Central memory CD8-positive, alpha-beta T cell (primary cell): ENCODE measurements around the gene TMPRSS3.

Source experiments
- ATAC-seq: fragments of 150-1000 bp; cut with Tn5 transposase; replicated peaks from 2 replicates; pipeline ENCODE4 v1.10.0; 2022; ENCODE audit warnings: mild to moderate bottlenecking, moderate FRiP score, moderate number of reproducible peaks; ENCODE audit not compliant: poor library complexity, severe bottlenecking; ENCODE audit errors: extremely low read depth
- DNase-seq, 2 donors: peaks; one replicate each; pipeline ENCODE4 v3.0.0; 2021; ENCODE audit warnings: low spot score in 2 of 2
- H3K27ac Mint-ChIP-seq: one replicate; pipeline ENCODE4 v1.8.0; 2022; ENCODE audit warnings: low read depth, mild to moderate bottlenecking, moderate library complexity, mixed read lengths
- H3K27me3 Mint-ChIP-seq: one replicate; pipeline ENCODE4 v1.8.0; 2022; ENCODE audit warnings: mixed read lengths
- H3K36me3 Mint-ChIP-seq: one replicate; pipeline ENCODE4 v1.8.0; 2022; ENCODE audit warnings: mild to moderate bottlenecking, moderate library complexity, mixed read lengths; ENCODE audit not compliant: insufficient read depth
- H3K4me1 Mint-ChIP-seq: one replicate; pipeline ENCODE4 v1.8.0; 2022; ENCODE audit warnings: mixed read lengths
- H3K4me3 Mint-ChIP-seq: one replicate; pipeline ENCODE4 v1.8.0; 2022; ENCODE audit warnings: mild to moderate bottlenecking, moderate library complexity, mixed read lengths
- H3K9me3 Mint-ChIP-seq: one replicate; pipeline ENCODE4 v1.8.0; 2022; ENCODE audit warnings: mixed read lengths

TMPRSS3 gene

DNA sequence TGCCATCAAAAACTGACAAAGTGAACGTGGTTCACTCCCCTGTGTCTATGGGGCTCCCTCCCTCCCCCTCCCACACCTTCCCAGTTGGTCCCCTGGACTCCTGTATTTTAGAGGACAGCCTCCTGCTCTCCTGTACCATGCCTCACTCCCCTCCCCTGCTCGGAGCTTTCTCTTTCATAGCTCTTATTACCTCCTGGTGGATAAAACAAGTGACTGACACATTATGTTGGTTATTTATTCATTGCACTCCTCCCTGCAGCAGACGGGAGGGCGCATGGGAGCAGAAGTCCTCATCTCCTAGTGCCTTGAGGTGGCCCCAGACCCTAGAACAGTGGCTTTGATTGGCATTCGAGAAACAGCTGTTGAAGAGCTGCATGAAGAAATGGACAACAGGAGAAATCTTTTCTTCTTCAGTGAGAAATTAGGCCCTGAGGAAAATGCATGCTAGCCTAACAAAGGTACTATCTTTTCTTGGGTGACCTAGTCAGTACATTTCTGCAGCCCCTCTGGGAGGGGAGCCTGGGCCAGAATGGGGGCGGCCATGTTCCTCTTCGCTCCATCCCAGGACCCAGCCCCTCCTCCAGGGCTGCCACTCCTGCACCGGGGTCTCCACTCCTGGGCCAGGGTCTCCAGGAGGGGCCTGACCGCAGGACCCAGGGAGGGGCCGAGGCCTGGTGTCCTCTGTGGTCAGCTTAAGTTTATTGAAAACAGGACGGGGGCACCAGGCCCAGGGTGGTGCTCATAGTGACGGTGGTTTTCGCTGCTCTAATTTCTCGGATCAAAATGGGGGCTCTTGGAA is 28.3 kb downstream of the TMPRSS3 start:
- Mint-ChIP-seq H3K4me1 (peaks cover 12% of the 10 kb centered on the region), H3K9me3 (no peaks in the 10 kb centered on the region), H3K36me3 (no peaks in the 10 kb centered on the region), H3K4me3 (no peak overlapping the region), H3K27me3 (peaks cover 22% of the 10 kb centered on the region), H3K27ac (no peak overlapping the region)
- DNase-seq, result no peak
- ATAC-seq, result no peak

DNA sequence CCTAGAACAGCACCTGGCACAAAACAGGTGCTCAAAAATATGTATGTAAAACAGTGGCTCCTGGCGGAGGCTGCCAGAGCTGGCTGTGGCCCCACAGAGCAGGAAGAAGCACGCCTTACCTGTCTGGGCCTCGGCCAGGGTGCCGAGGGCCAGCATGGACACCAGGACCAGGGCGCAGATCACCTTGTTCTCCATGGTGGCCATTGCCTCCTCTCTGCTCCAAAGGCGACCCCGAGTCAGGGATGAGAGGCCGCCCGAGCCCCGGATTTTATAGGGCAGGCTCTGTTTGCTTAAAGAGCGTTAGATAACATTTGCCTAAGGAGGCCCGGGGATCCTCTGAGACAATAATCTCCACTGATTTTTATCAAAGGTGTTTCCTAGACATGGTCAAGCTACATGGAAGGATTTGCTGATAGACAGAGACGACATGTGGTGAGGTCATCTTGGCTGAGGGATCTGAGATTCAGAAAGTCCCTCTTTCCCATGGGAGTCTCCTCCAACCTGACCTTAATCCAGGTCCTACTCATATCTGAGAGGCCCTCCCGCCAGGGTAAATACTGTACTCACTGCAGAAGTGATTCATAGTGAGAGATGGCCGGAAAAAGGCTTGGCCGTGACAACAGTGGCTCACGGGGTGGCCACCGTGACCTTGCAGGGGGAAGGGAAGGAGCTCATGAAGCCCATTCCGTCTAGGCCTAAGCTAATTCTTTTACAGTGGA is 29.4 kb downstream of the TMPRSS3 start, which contains the start of gene TFF1:
Gene TFF1 (minus strand): TSS at position 244 of the 719 bp plus-strand sequence. CDS start 40 bp downstream, at position 204.
- Mint-ChIP-seq H3K36me3 (no peaks in the 10 kb centered on the region), H3K27ac (no peak within 1 kb of the TSS), H3K4me1 (peaks cover 12% of the 10 kb centered on the region), H3K27me3 (peaks cover 33% of the 10 kb centered on the region), H3K9me3 (no peaks in the 10 kb centered on the region), H3K4me3 (no peak within 1 kb of the TSS)
- ATAC-seq, result no peak
- DNase-seq, result no peak

DNA sequence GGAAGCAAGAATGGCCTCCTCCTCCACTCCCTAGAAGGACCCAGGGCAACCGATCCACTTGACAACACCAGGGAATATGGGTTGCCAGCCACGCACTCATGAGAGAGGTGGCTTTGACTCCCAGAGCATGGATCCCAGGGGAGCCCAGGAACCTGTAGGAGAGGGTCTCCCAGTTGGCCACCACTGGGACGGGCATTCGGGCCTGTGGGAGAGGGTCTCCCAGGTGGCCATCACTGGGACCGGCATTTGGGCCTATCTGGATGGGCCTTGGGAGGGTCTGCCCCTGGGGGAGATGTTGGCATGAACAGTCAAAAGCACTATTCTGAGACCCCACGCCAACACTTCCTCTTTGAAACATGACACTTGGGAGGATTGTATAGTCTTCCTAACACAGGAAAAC is 30.1 kb downstream of the TMPRSS3 start:
- H3K27ac Mint-ChIP-seq, result no peak overlapping the region
- peaks cover 8% of the 10 kb centered on the region for H3K4me1 Mint-ChIP-seq
- no peak for DNase-seq
- no peaks in the 10 kb centered on the region for H3K36me3 Mint-ChIP-seq
- H3K4me3 Mint-ChIP-seq, result no peak overlapping the region
- ATAC-seq, result no peak
- H3K27me3 Mint-ChIP-seq, result peaks cover 28% of the 10 kb centered on the region
- H3K9me3 Mint-ChIP-seq, result no peaks in the 10 kb centered on the region

DNA sequence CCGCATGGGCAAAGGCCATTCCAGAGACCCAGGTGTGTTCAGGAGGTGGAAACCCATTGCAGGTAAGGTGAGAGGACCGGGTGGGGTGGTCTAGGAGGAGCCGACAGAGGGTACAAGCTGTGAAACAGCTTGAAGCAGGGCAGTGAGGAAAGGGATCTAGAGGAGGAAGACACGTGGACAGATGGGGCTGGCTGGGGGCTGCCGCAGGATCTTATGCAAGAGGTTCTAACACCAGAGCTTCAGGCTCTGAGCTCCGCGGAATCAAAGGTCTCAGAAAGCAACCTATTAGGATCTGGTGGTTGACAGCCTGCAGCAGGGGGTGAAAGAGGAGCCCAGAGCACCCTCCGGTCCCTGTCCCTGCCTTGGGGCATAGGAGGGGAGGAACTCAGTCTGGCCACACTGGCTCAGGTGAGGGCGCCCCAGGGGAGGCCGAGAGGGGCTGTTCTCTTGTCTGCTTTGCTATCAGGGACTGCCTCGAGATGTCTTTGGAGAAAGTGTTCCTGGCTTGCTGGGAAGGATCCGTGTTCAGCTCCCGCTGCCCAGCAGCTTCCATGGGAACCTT is 31.5 kb downstream of the TMPRSS3 start:
- DNase-seq, result no peak
- Mint-ChIP-seq H3K9me3 (no peaks in the 10 kb centered on the region), H3K36me3 (no peaks in the 10 kb centered on the region), H3K4me3 (no peak overlapping the region), H3K27me3 (peaks cover 23% of the 10 kb centered on the region), H3K4me1 (peaks cover 6% of the 10 kb centered on the region), H3K27ac (peak overlapping the region; percentile 88)
- no peak for ATAC-seq

DNA sequence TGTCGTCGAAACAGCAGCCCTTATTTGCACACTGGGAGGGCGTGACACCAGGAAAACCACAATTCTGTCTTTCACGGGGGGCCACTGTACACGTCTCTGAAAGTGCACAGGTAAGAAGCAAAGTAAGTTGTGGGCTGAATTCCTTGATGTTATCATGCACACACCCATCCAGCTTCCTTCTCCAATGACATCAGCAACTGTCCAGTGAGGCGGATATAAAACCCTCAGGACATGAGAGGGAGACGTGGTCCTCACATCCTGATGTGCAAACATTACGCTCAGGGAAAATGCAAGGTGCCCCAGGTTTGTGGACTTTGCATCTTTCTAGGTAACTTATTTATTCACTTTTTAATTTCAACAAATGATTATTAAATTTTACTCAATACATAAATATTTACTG is 32.5 kb downstream of the TMPRSS3 start:
- ATAC-seq (no peak), DNase-seq (no peak)
- no peaks in the 10 kb centered on the region for H3K9me3 Mint-ChIP-seq
- H3K36me3 Mint-ChIP-seq, result no peaks in the 10 kb centered on the region
- peaks cover 6% of the 10 kb centered on the region for H3K4me1 Mint-ChIP-seq
- H3K27ac Mint-ChIP-seq, result no peak overlapping the region
- H3K4me3 Mint-ChIP-seq, result no peak overlapping the region
- H3K27me3 Mint-ChIP-seq, result peaks cover 23% of the 10 kb centered on the region

DNA sequence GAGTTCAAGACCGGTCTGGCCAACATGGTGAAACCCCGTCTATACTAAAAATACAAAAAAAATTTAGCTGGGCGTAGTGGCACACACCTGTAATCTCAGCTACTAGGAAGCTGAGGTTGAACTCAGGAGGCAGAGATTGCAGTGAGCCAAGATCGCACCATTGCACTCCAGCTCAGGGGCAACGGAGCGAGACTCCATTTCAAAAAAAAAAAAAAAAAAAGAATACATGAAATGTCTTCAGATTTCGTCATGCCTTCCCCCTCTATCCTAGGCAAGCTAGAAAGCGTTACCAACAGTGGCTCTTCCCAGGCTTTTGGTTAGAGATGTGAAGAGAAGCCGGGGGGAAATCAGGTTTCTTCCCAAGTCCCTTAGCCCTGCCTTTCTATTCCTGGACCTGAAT is 33.2 kb downstream of the TMPRSS3 start:
- Mint-ChIP-seq H3K36me3 (no peaks in the 10 kb centered on the region), H3K27ac (no peak overlapping the region), H3K4me3 (no peak overlapping the region), H3K27me3 (peaks cover 23% of the 10 kb centered on the region), H3K4me1 (peaks cover 6% of the 10 kb centered on the region), H3K9me3 (no peaks in the 10 kb centered on the region)
- no peak for DNase-seq
- ATAC-seq, result no peak

DNA sequence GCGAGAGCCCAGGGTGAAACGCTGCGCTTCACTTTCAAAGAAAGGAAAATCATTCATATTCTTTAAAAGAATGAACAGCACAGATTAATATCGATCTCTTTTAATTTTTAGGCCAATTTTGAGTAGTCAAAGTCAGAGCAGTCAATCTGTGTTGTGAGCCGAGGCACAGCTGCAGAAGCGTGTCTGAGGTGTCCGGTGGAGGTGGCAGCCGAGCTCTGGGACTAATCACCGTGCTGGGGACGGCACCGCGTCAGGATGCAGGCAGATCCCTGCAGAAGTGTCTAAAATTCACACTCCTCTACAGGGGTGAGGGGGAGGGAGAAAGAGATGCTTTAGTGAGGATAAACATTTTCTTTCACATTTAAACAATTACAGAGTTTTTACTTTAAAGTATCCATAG is 33.7 kb downstream of the TMPRSS3 start:
- Mint-ChIP-seq H3K9me3 (no peaks in the 10 kb centered on the region), H3K27ac (no peak overlapping the region), H3K36me3 (no peaks in the 10 kb centered on the region), H3K4me1 (peaks cover 6% of the 10 kb centered on the region), H3K27me3 (peaks cover 23% of the 10 kb centered on the region), H3K4me3 (no peak overlapping the region)
- no peak for DNase-seq
- no peak for ATAC-seq

DNA sequence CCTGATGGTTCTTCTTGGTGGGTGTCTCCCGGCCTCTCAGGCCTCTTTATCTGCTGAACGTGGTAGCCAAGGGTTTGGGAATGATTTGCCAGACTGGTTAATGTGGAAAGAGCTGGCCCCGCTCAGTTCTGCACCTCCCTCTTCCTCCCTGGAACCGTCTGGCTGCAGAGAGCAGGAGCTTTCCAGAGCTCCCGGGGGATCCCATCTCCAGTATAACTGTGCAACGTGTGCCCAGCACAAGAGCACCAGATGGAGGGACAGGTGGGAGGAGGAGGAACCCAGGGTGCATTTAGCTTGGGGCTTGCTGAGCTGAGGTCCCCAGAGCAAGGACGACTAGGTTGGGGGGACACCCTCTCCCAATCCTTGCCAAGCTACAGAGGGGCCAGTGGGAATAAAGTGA is 34.6 kb downstream of the TMPRSS3 start:
- DNase-seq (no peak), ATAC-seq (no peak)
- peaks cover 6% of the 10 kb centered on the region for H3K4me1 Mint-ChIP-seq
- no peak overlapping the region for H3K4me3 Mint-ChIP-seq
- no peaks in the 10 kb centered on the region for H3K9me3 Mint-ChIP-seq
- no peaks in the 10 kb centered on the region for H3K36me3 Mint-ChIP-seq
- H3K27me3 Mint-ChIP-seq, result peaks cover 23% of the 10 kb centered on the region
- no peak overlapping the region for H3K27ac Mint-ChIP-seq

DNA sequence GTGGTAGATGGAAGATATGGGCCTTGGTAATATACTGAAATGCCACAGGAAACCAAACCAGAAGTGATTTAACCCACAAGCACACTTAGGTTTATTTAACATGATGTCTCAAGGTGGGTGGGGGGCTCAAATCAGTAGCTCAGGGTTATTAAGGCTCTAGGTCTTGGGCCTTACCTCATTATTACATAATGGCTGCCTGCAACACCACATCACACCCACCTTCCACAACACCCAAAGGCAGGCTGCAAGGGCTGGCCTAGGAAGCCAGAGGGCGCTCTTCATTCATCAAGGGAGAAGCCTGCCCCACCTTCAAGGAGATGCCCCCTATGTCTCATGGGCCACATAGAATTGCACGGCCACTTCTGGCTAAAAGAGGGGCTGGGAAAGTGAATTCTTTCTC is 35.5 kb downstream of the TMPRSS3 start:
- H3K4me1 Mint-ChIP-seq, result peaks cover 6% of the 10 kb centered on the region
- H3K27ac Mint-ChIP-seq, result no peak overlapping the region
- DNase-seq (no peak), ATAC-seq (no peak)
- H3K27me3 Mint-ChIP-seq, result peaks cover 23% of the 10 kb centered on the region
- no peaks in the 10 kb centered on the region for H3K36me3 Mint-ChIP-seq
- H3K9me3 Mint-ChIP-seq, result no peaks in the 10 kb centered on the region
- no peak overlapping the region for H3K4me3 Mint-ChIP-seq

DNA sequence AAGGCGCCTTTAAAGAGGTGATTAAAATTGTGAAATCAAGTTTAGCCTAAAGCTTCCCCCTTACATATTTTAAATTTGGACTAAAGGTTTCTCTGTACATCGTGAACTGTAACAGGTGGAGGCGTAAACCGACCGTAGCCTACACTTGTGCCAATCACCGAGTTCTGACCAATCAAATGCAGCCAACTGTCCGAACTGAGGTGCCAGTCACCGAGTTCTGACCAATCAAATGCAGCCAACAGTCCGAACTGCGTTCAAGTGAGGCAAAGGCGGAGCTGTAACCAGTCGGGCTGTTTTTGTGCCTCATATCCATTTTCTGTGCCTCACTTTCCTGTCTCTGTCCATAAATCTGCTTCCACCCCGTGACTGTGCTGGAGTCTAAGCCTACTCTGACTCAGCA is 36.9 kb downstream of the TMPRSS3 start:
- H3K27me3 Mint-ChIP-seq, result peaks cover 16% of the 10 kb centered on the region
- H3K36me3 Mint-ChIP-seq, result no peaks in the 10 kb centered on the region
- no peak overlapping the region for H3K4me3 Mint-ChIP-seq
- no peak overlapping the region for H3K27ac Mint-ChIP-seq
- peaks cover 2% of the 10 kb centered on the region for H3K4me1 Mint-ChIP-seq
- no peaks in the 10 kb centered on the region for H3K9me3 Mint-ChIP-seq
- ATAC-seq (no peak), DNase-seq (no peak)

DNA sequence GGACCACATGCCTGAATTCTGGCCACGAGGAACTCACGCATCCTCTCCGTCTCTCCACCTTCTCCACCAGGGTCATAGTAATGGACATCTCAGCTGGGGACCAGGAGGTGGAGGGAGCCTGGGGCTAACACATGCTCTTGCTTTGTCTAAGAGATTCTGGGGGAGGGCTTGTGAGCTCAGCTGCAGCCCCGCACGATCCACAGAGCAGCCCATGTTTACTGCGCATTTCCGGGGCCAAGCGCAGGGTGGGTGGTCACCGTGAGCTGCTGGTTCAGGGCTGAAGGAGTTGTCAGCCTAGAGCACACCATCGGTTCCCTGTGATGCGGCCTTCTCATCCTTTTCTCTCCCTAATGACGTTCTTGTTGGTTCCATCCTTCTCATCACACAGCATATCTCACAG is 37.6 kb downstream of the TMPRSS3 start:
- no peaks in the 10 kb centered on the region for H3K9me3 Mint-ChIP-seq
- no peaks in the 10 kb centered on the region for H3K36me3 Mint-ChIP-seq
- H3K27ac Mint-ChIP-seq, result no peak overlapping the region
- H3K4me1 Mint-ChIP-seq, result no peaks in the 10 kb centered on the region
- no peak overlapping the region for H3K4me3 Mint-ChIP-seq
- H3K27me3 Mint-ChIP-seq, result peaks cover 11% of the 10 kb centered on the region
- no peak for ATAC-seq
- no peak for DNase-seq

DNA sequence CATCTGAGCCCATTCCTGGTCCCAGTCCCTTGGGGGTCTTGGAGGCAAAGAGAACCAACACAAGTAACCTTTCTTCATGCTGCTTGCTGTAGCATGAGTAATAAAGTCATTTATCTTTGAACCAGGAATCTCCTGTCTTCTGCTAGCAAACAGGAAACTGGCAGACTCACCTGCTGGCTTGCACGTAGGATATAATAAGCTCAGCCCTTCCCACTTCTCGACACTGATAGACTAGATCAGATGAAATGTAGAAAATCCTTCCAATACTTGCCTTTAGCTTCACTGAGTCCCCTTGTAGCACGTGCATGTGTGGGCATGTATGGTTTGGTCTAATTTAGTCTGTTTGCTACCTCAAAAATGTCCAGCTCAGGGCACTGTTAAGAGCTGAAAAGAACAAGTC is 38.5 kb downstream of the TMPRSS3 start:
- H3K36me3 Mint-ChIP-seq, result no peaks in the 10 kb centered on the region
- H3K27me3 Mint-ChIP-seq, result peaks cover 8% of the 10 kb centered on the region
- H3K27ac Mint-ChIP-seq, result no peak overlapping the region
- no peak for DNase-seq
- H3K4me1 Mint-ChIP-seq, result no peaks in the 10 kb centered on the region
- ATAC-seq, result no peak
- H3K4me3 Mint-ChIP-seq, result no peak overlapping the region
- H3K9me3 Mint-ChIP-seq, result no peaks in the 10 kb centered on the region

DNA sequence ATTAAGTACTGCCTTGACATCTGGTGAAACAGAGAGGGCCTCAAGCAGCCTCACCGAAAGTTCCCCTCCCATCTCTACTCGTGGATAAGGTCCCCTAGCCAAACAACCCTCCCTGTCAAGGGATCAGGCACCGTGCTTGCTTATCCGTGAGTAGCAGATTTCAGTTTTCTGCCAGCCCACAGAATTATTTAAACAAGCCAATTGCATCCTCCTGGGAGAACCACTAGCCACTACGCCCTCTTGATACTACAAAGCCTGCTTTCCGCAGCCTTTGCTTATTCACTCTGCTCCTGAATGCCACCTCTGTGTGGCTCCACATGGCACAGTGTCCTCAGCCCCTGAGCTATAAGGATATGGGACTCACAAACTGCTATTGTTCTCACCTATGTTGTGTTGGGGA is 39.2 kb downstream of the TMPRSS3 start:
- peaks cover 2% of the 10 kb centered on the region for H3K27me3 Mint-ChIP-seq
- no peaks in the 10 kb centered on the region for H3K36me3 Mint-ChIP-seq
- no peak for DNase-seq
- no peak overlapping the region for H3K27ac Mint-ChIP-seq
- H3K9me3 Mint-ChIP-seq, result no peaks in the 10 kb centered on the region
- H3K4me1 Mint-ChIP-seq, result no peaks in the 10 kb centered on the region
- no peak for ATAC-seq
- no peak overlapping the region for H3K4me3 Mint-ChIP-seq
